ENCODE measurements around the gene CAMK1D.
"Not testable (repeated sequence)": the region's sequence is repeated elsewhere in the genome, so short reads cannot be mapped to it uniquely, and the experiment has no call there.

Gene CAMK1D

GRCh38 chr10:12360461-12360860 is 11.1 kb downstream of the CAMK1D start:
- H3K4me3 ChIP-seq, result no peak overlapping the region
- H3K27ac ChIP-seq, result no peak overlapping the region

- not testable (repeated sequence) for H3K27ac ChIP-seq, H3K4me3 ChIP-seq
Observed at GRCh38 chr10:12361115-12361514, 11.8 kb downstream of the CAMK1D start.

GRCh38 chr10:12364559-12364958 is 15.2 kb downstream of the CAMK1D start:
- no peak overlapping the region for H3K4me3 ChIP-seq
- no peak overlapping the region for H3K27ac ChIP-seq

GRCh38 chr10:12367272-12367671 is 17.9 kb downstream of the CAMK1D start:
- H3K27ac ChIP-seq, result no peak overlapping the region
- H3K4me3 ChIP-seq, result no peak overlapping the region

GRCh38 chr10:12369982-12370381 is 20.6 kb downstream of the CAMK1D start:
- Histone ChIP-seq H3K4me3 (no peak overlapping the region), H3K27ac (no peak overlapping the region)

GRCh38 chr10:12372846-12373245 is 23.5 kb downstream of the CAMK1D start:
- no peak overlapping the region for H3K27ac ChIP-seq
- H3K4me3 ChIP-seq, result no peak overlapping the region

GRCh38 chr10:12375076-12375504 is 25.7 kb downstream of the CAMK1D start:
- Histone ChIP-seq H3K4me3 (no peak overlapping the region), H3K27ac (no peak overlapping the region)

- Histone ChIP-seq H3K27ac (no peak overlapping the region), H3K4me3 (no peak overlapping the region)
Observed at GRCh38 chr10:12376211-12376610, 26.9 kb downstream of the CAMK1D start.

GRCh38 chr10:12377658-12378290 is 28.4 kb downstream of the CAMK1D start:
- no peak overlapping the region for H3K27ac ChIP-seq

GRCh38 chr10:12380999-12381398 is 31.7 kb downstream of the CAMK1D start:
- Histone ChIP-seq H3K27ac (no peak overlapping the region), H3K4me3 (no peak overlapping the region)

More at GRCh38 chr10:12377658-12378290, 28.4 kb downstream of the CAMK1D start:
- H3K4me3 ChIP-seq, result no peak overlapping the region

GRCh38 chr10:12381536-12382156 is 32.3 kb downstream of the CAMK1D start:
- Histone ChIP-seq H3K27ac (no peak overlapping the region), H3K4me3 (no peak overlapping the region)

GRCh38 chr10:12382157-12382548 is 32.8 kb downstream of the CAMK1D start:
- H3K27ac ChIP-seq, result no peak overlapping the region
- no peak overlapping the region for H3K4me3 ChIP-seq

GRCh38 chr10:12382956-12383531 is 33.7 kb downstream of the CAMK1D start:
- Histone ChIP-seq H3K27ac (no peak overlapping the region), H3K4me3 (no peak overlapping the region)

- no peak overlapping the region for H3K4me3 ChIP-seq
- H3K27ac ChIP-seq, result no peak overlapping the region
Observed at GRCh38 chr10:12384906-12385305, 35.6 kb downstream of the CAMK1D start.

- Histone ChIP-seq H3K27ac (no peak overlapping the region), H3K4me3 (no peak overlapping the region)
Observed at GRCh38 chr10:12387561-12388210, 38.3 kb downstream of the CAMK1D start.

- no peak overlapping the region for H3K27ac ChIP-seq
Observed at GRCh38 chr10:12388671-12389070, 39.3 kb downstream of the CAMK1D start.

GRCh38 chr10:12389154-12389734 is 39.9 kb downstream of the CAMK1D start:
- no peak overlapping the region for H3K4me3 ChIP-seq
- H3K27ac ChIP-seq, result no peak overlapping the region

More at GRCh38 chr10:12388671-12389070, 39.3 kb downstream of the CAMK1D start:
- no peak overlapping the region for H3K4me3 ChIP-seq

- no peak overlapping the region for H3K4me3 ChIP-seq
Observed at GRCh38 chr10:12390733-12391132, 41.4 kb downstream of the CAMK1D start.

GRCh38 chr10:12391206-12391605 is 41.9 kb downstream of the CAMK1D start:
- H3K27ac ChIP-seq, result no peak overlapping the region
- no peak overlapping the region for H3K4me3 ChIP-seq

More at GRCh38 chr10:12390733-12391132, 41.4 kb downstream of the CAMK1D start:
- no peak overlapping the region for H3K27ac ChIP-seq

GRCh38 chr10:12393831-12394230 is 44.5 kb downstream of the CAMK1D start:
- Histone ChIP-seq H3K4me3 (no peak overlapping the region), H3K27ac (no peak overlapping the region)
